ENCODE data around the gene EVX2.

The EVX2 gene

DNA sequence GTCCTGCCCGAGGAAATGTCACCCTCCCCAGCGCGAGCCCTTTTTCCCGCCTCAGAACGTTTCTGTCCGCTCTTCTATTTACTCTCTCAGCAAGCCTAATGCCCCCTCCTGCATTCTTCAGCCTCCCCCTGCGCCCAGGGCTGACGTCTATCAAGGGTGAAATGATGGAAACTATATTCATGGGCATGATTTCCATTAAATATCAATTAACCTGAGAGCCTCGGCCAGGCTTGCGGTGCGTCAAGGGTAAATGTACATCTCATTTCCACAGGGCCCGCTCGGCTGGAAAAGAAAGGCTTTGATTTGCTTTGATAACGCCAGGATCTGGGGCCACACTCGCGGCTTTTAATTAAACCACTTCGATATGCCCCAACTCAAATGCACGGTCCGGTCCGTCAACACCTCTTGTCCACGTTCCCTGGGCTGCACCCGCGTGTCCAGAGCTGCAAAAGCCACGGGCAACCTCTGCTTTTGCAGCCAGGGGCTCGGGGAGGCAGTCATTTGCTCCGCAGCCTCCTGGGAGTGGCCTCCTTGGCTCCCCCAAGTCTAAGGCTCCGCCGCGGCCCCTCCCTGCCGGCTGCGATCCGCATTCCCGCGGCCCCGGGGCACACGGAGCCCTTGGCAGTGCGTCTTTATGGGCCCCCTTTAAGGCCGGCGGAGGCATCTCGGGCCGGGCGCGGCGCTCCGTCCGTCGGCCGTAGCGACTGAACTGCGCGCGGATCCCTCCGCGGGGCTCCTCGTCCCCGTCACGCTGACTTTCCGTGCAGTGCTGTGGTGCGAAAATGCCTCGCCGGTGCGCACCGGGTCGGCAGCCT, 45.4 kb upstream of the EVX2 start, which contains the start of gene HOXD8 (continued):
- TF ChIP-seq ZNF174 (tag by site-specific recombination; IDR thresholded peaks at IDR 0.05) (no peak), ZNF37A (tag by site-specific recombination; IDR thresholded peaks at IDR 0.05) (no peak), ZNF610 (tag by site-specific recombination; IDR thresholded peaks at IDR 0.05; ENCODE audit: borderline replicate concordance) (peak; percentile 51; the same call in 1 of the 2 replicates), MZF1 (tag by site-specific recombination; IDR thresholded peaks at IDR 0.05; ENCODE audit: borderline replicate concordance) (no peak), KLF10 (tag by site-specific recombination; IDR thresholded peaks at IDR 0.05) (no peak; the same call in 1 of the 2 replicates), ZNF530 (tag by site-specific recombination; IDR thresholded peaks at IDR 0.05; ENCODE audit: low read depth) (no peak), ZNF311 (tag by site-specific recombination; IDR thresholded peaks at IDR 0.05; ENCODE audit: borderline replicate concordance) (no peak), ZNF184 (tag by site-specific recombination; IDR thresholded peaks at IDR 0.05) (no peak), ZSCAN30 (tag by site-specific recombination; IDR thresholded peaks at IDR 0.05) (peak; percentile 90), SP3 (tag by site-specific recombination; IDR thresholded peaks at IDR 0.05) (peak; percentile 45), ZNF404 (tag by site-specific recombination; IDR thresholded peaks at IDR 0.05) (no peak), ZNF140 (tag by site-specific recombination; IDR thresholded peaks at IDR 0.05) (no peak), SETDB1 (IDR thresholded peaks at IDR 0.05; ENCODE audit: insufficient read length, low read length) (no peak), TRIM28 (IDR thresholded peaks at IDR 0.05; ENCODE audit: borderline replicate concordance, low read length) (no peak), YY1 (tag by site-specific recombination; IDR thresholded peaks at IDR 0.05) (peak; percentile 61), ZNF121 (tag by site-specific recombination; IDR thresholded peaks at IDR 0.05) (0 out of 2 replicates have a peak, but pooled peaks have one; percentile 23), ZNF513 (tag by site-specific recombination; IDR thresholded peaks at IDR 0.05) (peak; percentile 13; the same call in 1 of the 2 replicates), PBX3 (CRISPR knock-in tag; IDR thresholded peaks at IDR 0.05) (peak; percentile 75; the same call in 1 of the 2 replicates), ZNF155 (tag by site-specific recombination; IDR thresholded peaks at IDR 0.05) (no peak), ZXDB (tag by site-specific recombination; IDR thresholded peaks at IDR 0.05) (peak; percentile 90), ZNF19 (tag by site-specific recombination; IDR thresholded peaks at IDR 0.05; ENCODE audit: low read depth) (no peak), GLIS2 (tag by site-specific recombination; IDR thresholded peaks at IDR 0.05) (peak; percentile 72), SALL2 (tag by site-specific recombination; IDR thresholded peaks at IDR 0.05; ENCODE audit: borderline replicate concordance) (no peak), ZNF629 (tag by site-specific recombination; IDR thresholded peaks at IDR 0.05) (peak; percentile 41), ZNF521 (tag by site-specific recombination; IDR thresholded peaks at IDR 0.05) (no peak), BCL11B (tag by site-specific recombination; IDR thresholded peaks at IDR 0.05; ENCODE audit: low read depth) (peak; percentile 92), PRDM1 (tag by site-specific recombination; IDR thresholded peaks at IDR 0.05) (no peak), ZBTB8A (tag by site-specific recombination; IDR thresholded peaks at IDR 0.05) (peak; percentile 95)
- TF ChIP-seq, protein P1, sequence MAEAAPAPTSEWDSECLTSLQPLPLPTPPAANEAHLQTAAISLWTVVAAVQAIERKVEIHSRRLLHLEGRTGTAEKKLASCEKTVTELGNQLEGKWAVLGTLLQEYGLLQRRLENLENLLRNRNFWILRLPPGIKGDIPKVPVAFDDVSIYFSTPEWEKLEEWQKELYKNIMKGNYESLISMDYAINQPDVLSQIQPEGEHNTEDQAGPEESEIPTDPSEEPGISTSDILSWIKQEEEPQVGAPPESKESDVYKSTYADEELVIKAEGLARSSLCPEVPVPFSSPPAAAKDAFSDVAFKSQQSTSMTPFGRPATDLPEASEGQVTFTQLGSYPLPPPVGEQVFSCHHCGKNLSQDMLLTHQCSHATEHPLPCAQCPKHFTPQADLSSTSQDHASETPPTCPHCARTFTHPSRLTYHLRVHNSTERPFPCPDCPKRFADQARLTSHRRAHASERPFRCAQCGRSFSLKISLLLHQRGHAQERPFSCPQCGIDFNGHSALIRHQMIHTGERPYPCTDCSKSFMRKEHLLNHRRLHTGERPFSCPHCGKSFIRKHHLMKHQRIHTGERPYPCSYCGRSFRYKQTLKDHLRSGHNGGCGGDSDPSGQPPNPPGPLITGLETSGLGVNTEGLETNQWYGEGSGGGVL (tag by site-specific recombination; IDR thresholded peaks at IDR 0.05): peak; percentile 75
- TF ChIP-seq, protein P2, sequence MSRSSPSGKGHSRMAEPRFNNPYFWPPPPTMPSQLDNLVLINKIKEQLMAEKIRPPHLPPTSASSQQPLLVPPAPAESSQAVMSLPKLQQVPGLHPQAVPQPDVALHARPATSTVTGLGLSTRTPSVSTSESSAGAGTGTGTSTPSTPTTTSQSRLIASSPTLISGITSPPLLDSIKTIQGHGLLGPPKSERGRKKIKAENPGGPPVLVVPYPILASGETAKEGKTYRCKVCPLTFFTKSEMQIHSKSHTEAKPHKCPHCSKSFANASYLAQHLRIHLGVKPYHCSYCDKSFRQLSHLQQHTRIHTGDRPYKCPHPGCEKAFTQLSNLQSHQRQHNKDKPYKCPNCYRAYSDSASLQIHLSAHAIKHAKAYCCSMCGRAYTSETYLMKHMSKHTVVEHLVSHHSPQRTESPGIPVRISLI (tag by site-specific recombination; IDR thresholded peaks at IDR 0.05): no peak
- TF ChIP-seq, protein P3, sequence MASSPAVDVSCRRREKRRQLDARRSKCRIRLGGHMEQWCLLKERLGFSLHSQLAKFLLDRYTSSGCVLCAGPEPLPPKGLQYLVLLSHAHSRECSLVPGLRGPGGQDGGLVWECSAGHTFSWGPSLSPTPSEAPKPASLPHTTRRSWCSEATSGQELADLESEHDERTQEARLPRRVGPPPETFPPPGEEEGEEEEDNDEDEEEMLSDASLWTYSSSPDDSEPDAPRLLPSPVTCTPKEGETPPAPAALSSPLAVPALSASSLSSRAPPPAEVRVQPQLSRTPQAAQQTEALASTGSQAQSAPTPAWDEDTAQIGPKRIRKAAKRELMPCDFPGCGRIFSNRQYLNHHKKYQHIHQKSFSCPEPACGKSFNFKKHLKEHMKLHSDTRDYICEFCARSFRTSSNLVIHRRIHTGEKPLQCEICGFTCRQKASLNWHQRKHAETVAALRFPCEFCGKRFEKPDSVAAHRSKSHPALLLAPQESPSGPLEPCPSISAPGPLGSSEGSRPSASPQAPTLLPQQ (tag by site-specific recombination; IDR thresholded peaks at IDR 0.05): peak; percentile 100
- TF ChIP-seq, protein P4, sequence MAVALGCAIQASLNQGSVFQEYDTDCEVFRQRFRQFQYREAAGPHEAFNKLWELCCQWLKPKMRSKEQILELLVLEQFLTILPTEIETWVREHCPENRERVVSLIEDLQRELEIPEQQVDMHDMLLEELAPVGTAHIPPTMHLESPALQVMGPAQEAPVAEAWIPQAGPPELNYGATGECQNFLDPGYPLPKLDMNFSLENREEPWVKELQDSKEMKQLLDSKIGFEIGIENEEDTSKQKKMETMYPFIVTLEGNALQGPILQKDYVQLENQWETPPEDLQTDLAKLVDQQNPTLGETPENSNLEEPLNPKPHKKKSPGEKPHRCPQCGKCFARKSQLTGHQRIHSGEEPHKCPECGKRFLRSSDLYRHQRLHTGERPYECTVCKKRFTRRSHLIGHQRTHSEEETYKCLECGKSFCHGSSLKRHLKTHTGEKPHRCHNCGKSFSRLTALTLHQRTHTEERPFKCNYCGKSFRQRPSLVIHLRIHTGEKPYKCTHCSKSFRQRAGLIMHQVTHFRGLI (tag by site-specific recombination; IDR thresholded peaks at IDR 0.05): peak; percentile 35; the same call in 1 of the 2 replicates
